ENCODE data around the gene ACER3.
"Not testable (repeated sequence)": the region's sequence is repeated elsewhere in the genome, so short reads cannot be mapped to it uniquely, and the experiment has no call there.

ACER3 gene

GRCh38 chr11:76841923-76842452 is 18.7 kb upstream of the ACER3 start:
- no peaks in the 10 kb centered on the region for H3K27me3 ChIP-seq (ENCODE audit: control insufficient read depth, insufficient read depth, low read length)
- no peak overlapping the region for H3K9ac ChIP-seq (ENCODE audit: low read length)
- H3K36me3 ChIP-seq (ENCODE audit: control insufficient read depth, insufficient read depth, low read length) = no peaks in the 10 kb centered on the region
- no peak overlapping the region for H3K4me3 ChIP-seq (ENCODE audit: low read length)
- H3K4me1 ChIP-seq (ENCODE audit: control insufficient read depth, insufficient read depth, low read length) = no peaks in the 10 kb centered on the region
- no peak overlapping the region for H3K27ac ChIP-seq (ENCODE audit: low read depth, low read length)

- H3K27me3 ChIP-seq (ENCODE audit: control insufficient read depth, insufficient read depth, low read length) = no peaks in the 10 kb centered on the region
- no peaks in the 10 kb centered on the region for H3K36me3 ChIP-seq (ENCODE audit: control insufficient read depth, insufficient read depth, low read length)
- no peaks in the 10 kb centered on the region for H3K4me1 ChIP-seq (ENCODE audit: control insufficient read depth, insufficient read depth, low read length)
- H3K27ac ChIP-seq (ENCODE audit: low read depth, low read length) = no peak overlapping the region
- no peak overlapping the region for H3K4me3 ChIP-seq (ENCODE audit: low read length)
- H3K9ac ChIP-seq (ENCODE audit: low read length) = no peak overlapping the region
Measured at GRCh38 chr11:76843907-76844306, 16.8 kb upstream of the ACER3 start.

- H3K27me3 ChIP-seq (ENCODE audit: control insufficient read depth, insufficient read depth, low read length) = no peaks in the 10 kb centered on the region
- H3K27ac ChIP-seq (ENCODE audit: low read depth, low read length) = no peak overlapping the region
- no peak overlapping the region for H3K9ac ChIP-seq (ENCODE audit: low read length)
- no peak overlapping the region for H3K4me3 ChIP-seq (ENCODE audit: low read length)
- no peaks in the 10 kb centered on the region for H3K36me3 ChIP-seq (ENCODE audit: control insufficient read depth, insufficient read depth, low read length)
- no peaks in the 10 kb centered on the region for H3K4me1 ChIP-seq (ENCODE audit: control insufficient read depth, insufficient read depth, low read length)
Measured at GRCh38 chr11:76844511-76844910, 16.2 kb upstream of the ACER3 start.

DNA sequence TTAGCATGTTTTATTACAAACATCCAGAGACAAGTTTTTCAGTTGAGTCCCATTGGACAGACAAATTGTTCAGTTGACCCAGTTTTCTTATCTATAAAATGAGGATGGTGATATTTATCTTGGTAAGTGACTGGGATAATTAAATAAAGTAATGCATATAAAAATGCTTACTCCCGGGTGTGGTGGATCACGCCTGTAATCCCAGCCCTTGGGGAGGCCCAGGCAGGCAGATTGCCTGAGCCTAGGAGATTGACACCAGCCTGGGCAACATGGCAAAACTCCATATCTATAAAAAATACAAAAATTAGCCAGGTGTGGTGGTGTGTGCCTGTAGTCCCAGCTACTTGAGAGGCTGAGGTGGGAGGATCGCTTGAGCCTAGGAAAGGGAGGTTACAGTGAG is 15.6 kb upstream of the ACER3 start:
- Histone ChIP-seq H3K4me1 (ENCODE audit: control insufficient read depth, insufficient read depth, low read length) (no peaks in the 10 kb centered on the region), H3K27ac (ENCODE audit: low read depth, low read length) (no peak overlapping the region), H3K9ac (ENCODE audit: low read length) (no peak overlapping the region), H3K27me3 (ENCODE audit: control insufficient read depth, insufficient read depth, low read length) (no peaks in the 10 kb centered on the region), H3K36me3 (ENCODE audit: control insufficient read depth, insufficient read depth, low read length) (no peaks in the 10 kb centered on the region), H3K4me3 (ENCODE audit: low read length) (no peak overlapping the region)

- no peak overlapping the region for H3K27ac ChIP-seq (ENCODE audit: low read depth, low read length)
- no peak overlapping the region for H3K9ac ChIP-seq (ENCODE audit: low read length)
- H3K27me3 ChIP-seq (ENCODE audit: control insufficient read depth, insufficient read depth, low read length) = no peaks in the 10 kb centered on the region
- H3K4me1 ChIP-seq (ENCODE audit: control insufficient read depth, insufficient read depth, low read length) = no peaks in the 10 kb centered on the region
- H3K36me3 ChIP-seq (ENCODE audit: control insufficient read depth, insufficient read depth, low read length) = no peaks in the 10 kb centered on the region
- H3K4me3 ChIP-seq (ENCODE audit: low read length) = no peak overlapping the region
Measured at GRCh38 chr11:76846441-76846840, 14.3 kb upstream of the ACER3 start.

DNA sequence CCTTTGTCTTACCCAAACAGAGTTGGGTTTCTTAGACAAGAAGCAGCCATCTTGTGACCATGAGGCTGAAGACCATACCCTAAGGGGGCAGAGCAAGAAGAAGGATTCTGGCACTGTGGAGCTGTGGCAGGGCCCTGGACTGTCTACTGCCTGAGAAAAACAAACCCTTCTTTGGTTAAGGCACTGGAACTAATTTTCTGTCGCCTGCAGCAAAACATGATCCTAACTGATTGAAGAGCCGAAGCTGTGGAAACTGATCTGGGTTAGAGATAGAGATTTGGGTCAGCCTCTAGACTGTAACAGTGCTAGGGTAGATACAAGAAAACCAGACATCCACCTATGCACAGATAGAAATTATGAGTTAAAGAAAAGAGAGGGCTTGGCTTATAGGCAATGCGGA is 11.3 kb upstream of the ACER3 start:
- Histone ChIP-seq H3K4me3 (ENCODE audit: low read length) (no peak overlapping the region), H3K9ac (ENCODE audit: low read length) (no peak overlapping the region), H3K27me3 (ENCODE audit: control insufficient read depth, insufficient read depth, low read length) (no peaks in the 10 kb centered on the region), H3K4me1 (ENCODE audit: control insufficient read depth, insufficient read depth, low read length) (no peaks in the 10 kb centered on the region), H3K36me3 (ENCODE audit: control insufficient read depth, insufficient read depth, low read length) (no peaks in the 10 kb centered on the region), H3K27ac (ENCODE audit: low read depth, low read length) (no peak overlapping the region)

DNA sequence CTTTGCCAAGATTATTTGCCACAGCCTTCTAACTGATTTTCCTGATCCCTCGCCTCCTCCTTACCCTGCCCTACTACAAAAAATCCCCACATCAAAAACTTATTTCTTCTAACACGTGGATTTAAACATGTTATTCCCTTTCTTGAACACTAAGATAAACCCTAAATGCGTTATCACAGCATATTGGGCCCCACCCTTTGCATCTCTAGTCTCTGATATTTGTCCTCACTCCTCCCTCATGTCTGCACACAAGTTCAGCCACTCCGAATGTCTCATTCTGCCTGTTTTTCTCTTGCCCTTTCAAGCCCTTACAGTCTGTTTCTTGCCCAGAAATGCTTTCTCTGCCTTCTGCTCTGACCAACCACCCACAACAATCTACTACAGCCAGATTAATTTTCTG is 10.6 kb upstream of the ACER3 start:
- Histone ChIP-seq H3K9ac (ENCODE audit: low read length) (no peak overlapping the region), H3K27ac (ENCODE audit: low read depth, low read length) (no peak overlapping the region), H3K27me3 (ENCODE audit: control insufficient read depth, insufficient read depth, low read length) (no peaks in the 10 kb centered on the region), H3K36me3 (ENCODE audit: control insufficient read depth, insufficient read depth, low read length) (no peaks in the 10 kb centered on the region), H3K4me1 (ENCODE audit: control insufficient read depth, insufficient read depth, low read length) (no peaks in the 10 kb centered on the region), H3K4me3 (ENCODE audit: low read length) (no peak overlapping the region)

GRCh38 chr11:76850815-76851214 is 9.9 kb upstream of the ACER3 start:
- H3K27ac ChIP-seq (ENCODE audit: low read depth, low read length) = no peak overlapping the region
- H3K27me3 ChIP-seq (ENCODE audit: control insufficient read depth, insufficient read depth, low read length) = no peaks in the 10 kb centered on the region
- no peaks in the 10 kb centered on the region for H3K36me3 ChIP-seq (ENCODE audit: control insufficient read depth, insufficient read depth, low read length)
- no peaks in the 10 kb centered on the region for H3K4me1 ChIP-seq (ENCODE audit: control insufficient read depth, insufficient read depth, low read length)
- H3K4me3 ChIP-seq (ENCODE audit: low read length) = no peak overlapping the region
- no peak overlapping the region for H3K9ac ChIP-seq (ENCODE audit: low read length)

GRCh38 chr11:76854709-76855108 is 6.0 kb upstream of the ACER3 start:
- Histone ChIP-seq H3K27ac (ENCODE audit: low read depth, low read length) (no peak overlapping the region), H3K27me3 (ENCODE audit: control insufficient read depth, insufficient read depth, low read length) (no peaks in the 10 kb centered on the region), H3K4me1 (ENCODE audit: control insufficient read depth, insufficient read depth, low read length) (no peaks in the 10 kb centered on the region), H3K4me3 (ENCODE audit: low read length) (no peak overlapping the region), H3K9ac (ENCODE audit: low read length) (no peak overlapping the region), H3K36me3 (ENCODE audit: control insufficient read depth, insufficient read depth, low read length) (no peaks in the 10 kb centered on the region)

DNA sequence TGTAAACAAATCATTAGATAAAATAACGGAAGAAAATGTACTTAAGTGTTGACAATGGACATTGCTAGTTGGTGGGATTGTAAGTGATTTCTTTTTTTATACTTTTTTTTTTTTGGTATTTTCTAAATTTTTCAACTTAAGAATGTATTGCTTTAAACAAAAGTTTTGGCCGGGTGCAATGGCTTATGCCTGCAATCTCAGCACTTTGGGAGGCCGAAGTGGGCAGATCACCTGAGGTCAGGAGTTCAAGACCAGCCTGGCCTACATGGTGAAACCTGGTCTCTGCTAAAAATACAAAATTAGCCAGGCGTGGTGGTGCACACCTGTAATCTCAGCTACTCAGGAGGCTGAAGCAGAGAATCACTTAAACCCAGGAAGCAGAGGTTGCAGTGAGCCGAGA is 5.0 kb upstream of the ACER3 start:
- H3K9ac ChIP-seq (ENCODE audit: low read length); H3K27ac ChIP-seq (ENCODE audit: low read depth, low read length); H3K4me1 ChIP-seq (ENCODE audit: control insufficient read depth, insufficient read depth, low read length); H3K27me3 ChIP-seq (ENCODE audit: control insufficient read depth, insufficient read depth, low read length); H3K36me3 ChIP-seq (ENCODE audit: control insufficient read depth, insufficient read depth, low read length); H3K4me3 ChIP-seq (ENCODE audit: low read length): not testable (repeated sequence)

- Histone ChIP-seq H3K36me3 (ENCODE audit: control insufficient read depth, insufficient read depth, low read length) (no peaks in the 10 kb centered on the region), H3K27me3 (ENCODE audit: control insufficient read depth, insufficient read depth, low read length) (no peaks in the 10 kb centered on the region), H3K4me1 (ENCODE audit: control insufficient read depth, insufficient read depth, low read length) (no peaks in the 10 kb centered on the region), H3K4me3 (ENCODE audit: low read length) (no peak overlapping the region), H3K27ac (ENCODE audit: low read depth, low read length) (no peak overlapping the region), H3K9ac (ENCODE audit: low read length) (no peak overlapping the region)
Measured at GRCh38 chr11:76856106-76856505, 4.6 kb upstream of the ACER3 start.

DNA sequence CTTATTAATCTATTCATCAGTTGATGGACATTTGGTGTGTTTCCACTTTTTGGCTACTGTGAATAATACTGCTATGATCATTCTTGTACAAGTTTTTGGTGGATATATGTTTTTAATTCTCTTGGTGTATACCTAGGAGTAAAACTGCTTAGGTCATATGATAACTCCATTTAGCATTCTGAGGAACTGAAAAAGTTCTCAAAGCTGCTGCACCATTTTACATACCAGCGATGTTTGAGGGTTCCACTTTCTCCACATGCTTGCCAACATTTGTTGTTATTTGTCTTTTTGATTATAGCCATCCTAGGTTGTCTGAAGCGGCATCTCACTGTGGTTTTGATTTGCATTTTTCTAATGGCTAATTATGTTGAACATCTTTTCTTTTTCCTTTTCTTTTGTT is 4.1 kb upstream of the ACER3 start:
- Histone ChIP-seq H3K27me3 (ENCODE audit: control insufficient read depth, insufficient read depth, low read length) (no peaks in the 10 kb centered on the region), H3K36me3 (ENCODE audit: control insufficient read depth, insufficient read depth, low read length) (no peaks in the 10 kb centered on the region), H3K9ac (ENCODE audit: low read length) (no peak overlapping the region), H3K4me3 (ENCODE audit: low read length) (no peak overlapping the region), H3K4me1 (ENCODE audit: control insufficient read depth, insufficient read depth, low read length) (peaks cover 2% of the 10 kb centered on the region), H3K27ac (ENCODE audit: low read depth, low read length) (no peak overlapping the region)

DNA sequence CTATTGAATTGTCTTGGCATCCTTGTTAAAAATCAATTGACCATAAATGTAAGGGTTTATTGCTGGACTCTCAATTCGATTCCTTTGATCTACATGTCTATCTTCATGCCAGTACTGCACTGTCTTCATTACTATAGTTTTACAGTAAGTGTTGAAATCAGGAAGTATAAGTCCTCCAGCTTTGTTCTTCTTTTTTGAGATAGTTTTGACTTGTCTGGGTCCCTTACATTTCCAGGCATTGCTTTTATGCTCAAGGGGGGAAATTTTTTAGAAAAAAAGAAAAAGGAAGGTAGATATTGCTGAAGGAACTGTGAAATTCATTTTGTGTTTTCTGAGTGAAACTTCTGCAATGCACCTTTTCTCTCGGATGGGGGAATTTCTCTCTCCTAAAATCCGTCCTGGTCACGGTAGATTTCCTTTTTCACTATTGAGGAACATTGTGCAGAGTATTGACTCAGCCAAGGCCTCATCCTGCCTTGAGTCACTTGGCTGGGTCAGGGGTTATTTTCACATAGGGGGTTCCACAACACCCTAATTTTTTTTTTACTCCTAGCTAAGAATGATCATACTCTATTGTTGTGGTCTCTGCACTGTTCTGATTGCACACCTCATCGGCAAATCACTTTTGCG is 2.8 kb upstream of the ACER3 start:
- peaks cover 7% of the 10 kb centered on the region for H3K4me1 ChIP-seq (ENCODE audit: control insufficient read depth, insufficient read depth, low read length)
- H3K36me3 ChIP-seq (ENCODE audit: control insufficient read depth, insufficient read depth, low read length) = no peaks in the 10 kb centered on the region
- no peak overlapping the region for H3K9ac ChIP-seq (ENCODE audit: low read length)
- H3K4me3 ChIP-seq (ENCODE audit: low read length) = no peak overlapping the region
- H3K27ac ChIP-seq (ENCODE audit: low read depth, low read length) = no peak overlapping the region
- H3K27me3 ChIP-seq (ENCODE audit: control insufficient read depth, insufficient read depth, low read length) = no peaks in the 10 kb centered on the region
